Measurements from ENCODE around the gene ATP8B4.

DNA sequence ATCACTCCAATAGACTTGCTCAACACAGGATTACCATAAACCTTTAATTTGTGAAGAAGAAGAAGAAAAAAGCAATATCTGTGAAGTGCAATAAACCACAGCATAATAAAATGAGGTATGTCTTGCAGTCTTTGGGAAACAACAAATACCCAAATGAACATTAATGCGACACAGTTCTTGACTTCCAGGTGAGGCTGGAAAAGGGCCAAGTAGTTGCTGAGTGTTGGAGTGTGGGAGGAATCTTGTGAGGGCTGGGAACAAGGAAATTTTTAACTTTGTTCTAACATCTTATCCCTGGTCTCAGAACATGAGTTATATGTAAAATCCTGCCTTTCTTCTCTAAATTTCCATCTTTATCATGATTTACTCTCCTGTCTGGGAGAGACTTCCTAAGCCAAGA, 291.7 kb downstream of the ATP8B4 start:
- TF ChIP-seq FOXM1 (IDR thresholded peaks at IDR 0.05; ENCODE audit: borderline replicate concordance, low read depth) (no peak), NFIC (IDR thresholded peaks at IDR 0.05) (no peak)
- TF ChIP-seq, protein P1, sequence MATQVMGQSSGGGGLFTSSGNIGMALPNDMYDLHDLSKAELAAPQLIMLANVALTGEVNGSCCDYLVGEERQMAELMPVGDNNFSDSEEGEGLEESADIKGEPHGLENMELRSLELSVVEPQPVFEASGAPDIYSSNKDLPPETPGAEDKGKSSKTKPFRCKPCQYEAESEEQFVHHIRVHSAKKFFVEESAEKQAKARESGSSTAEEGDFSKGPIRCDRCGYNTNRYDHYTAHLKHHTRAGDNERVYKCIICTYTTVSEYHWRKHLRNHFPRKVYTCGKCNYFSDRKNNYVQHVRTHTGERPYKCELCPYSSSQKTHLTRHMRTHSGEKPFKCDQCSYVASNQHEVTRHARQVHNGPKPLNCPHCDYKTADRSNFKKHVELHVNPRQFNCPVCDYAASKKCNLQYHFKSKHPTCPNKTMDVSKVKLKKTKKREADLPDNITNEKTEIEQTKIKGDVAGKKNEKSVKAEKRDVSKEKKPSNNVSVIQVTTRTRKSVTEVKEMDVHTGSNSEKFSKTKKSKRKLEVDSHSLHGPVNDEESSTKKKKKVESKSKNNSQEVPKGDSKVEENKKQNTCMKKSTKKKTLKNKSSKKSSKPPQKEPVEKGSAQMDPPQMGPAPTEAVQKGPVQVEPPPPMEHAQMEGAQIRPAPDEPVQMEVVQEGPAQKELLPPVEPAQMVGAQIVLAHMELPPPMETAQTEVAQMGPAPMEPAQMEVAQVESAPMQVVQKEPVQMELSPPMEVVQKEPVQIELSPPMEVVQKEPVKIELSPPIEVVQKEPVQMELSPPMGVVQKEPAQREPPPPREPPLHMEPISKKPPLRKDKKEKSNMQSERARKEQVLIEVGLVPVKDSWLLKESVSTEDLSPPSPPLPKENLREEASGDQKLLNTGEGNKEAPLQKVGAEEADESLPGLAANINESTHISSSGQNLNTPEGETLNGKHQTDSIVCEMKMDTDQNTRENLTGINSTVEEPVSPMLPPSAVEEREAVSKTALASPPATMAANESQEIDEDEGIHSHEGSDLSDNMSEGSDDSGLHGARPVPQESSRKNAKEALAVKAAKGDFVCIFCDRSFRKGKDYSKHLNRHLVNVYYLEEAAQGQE (IDR thresholded peaks at IDR 0.05; ENCODE audit: low read depth), result no peak
- TF ChIP-seq, protein P2, sequence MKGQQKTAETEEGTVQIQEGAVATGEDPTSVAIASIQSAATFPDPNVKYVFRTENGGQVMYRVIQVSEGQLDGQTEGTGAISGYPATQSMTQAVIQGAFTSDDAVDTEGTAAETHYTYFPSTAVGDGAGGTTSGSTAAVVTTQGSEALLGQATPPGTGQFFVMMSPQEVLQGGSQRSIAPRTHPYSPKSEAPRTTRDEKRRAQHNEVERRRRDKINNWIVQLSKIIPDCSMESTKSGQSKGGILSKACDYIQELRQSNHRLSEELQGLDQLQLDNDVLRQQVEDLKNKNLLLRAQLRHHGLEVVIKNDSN (IDR thresholded peaks at IDR 0.05), result no peak

Measured in Ishikawa (cell line).